NCI-H82 treated with DMSO at 0.1 percent for 48 hours (cell line): ENCODE results near the gene C2CD3.
"Not testable (repeated sequence)": the region's sequence is repeated elsewhere in the genome, so short reads cannot be mapped to it uniquely, and the experiment has no call there.

ENCODE experiments used
- DNase-seq: peaks from one replicate; lab custom pipeline; 2025; ENCODE audit not compliant: unreplicated experiment; lab: John Stamatoyannopoulos, UW

Gene C2CD3

GRCh38 chr11:74070723-74071492 lies 99.9 kb downstream of the C2CD3 start:
- no peak for DNase-seq

DNA sequence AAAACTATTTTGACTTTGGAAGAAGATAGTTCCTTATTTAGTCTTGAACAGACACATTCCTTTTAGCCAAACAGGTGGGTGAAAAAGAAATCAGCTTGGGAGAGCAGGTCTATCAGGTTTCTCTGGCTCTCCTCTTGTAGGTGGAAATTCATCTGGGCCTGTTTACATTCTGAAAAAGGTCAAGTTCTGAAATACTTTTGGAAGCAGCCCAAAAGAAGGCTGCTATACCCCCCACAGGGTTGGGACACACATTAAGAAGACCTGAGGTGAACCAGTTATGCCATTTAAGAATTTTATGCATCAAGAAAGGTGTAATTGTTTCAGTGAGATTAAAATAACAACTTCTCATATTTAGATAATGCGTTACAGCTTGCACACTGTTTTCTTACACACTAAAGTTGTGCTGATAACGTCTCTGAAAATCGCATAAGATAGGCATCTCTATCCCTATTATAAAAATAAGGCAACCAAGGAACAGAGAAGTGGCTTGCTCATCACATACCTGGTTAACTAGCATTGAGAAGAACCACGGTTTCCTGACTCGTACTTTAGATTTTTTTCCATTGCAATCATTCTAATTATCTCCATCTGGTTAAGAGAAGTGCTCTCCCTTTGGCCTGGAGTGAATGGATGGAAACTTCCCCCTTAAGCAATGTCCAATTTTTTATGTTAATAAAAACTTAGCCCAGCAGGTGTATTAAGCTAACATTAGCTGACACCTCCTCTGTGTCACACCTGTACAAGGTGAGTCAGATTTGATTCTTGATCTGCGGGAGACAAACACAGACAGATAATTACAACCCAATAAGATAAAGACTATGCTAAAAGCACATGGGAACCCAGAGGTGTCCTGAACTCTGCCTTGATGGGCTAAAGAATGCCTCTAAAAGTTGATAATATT lies 101.4 kb downstream of the C2CD3 start:
- DNase-seq: no peak

GRCh38 chr11:74066663-74067062 lies 104.1 kb downstream of the C2CD3 start:
- not testable (repeated sequence) for DNase-seq

DNA sequence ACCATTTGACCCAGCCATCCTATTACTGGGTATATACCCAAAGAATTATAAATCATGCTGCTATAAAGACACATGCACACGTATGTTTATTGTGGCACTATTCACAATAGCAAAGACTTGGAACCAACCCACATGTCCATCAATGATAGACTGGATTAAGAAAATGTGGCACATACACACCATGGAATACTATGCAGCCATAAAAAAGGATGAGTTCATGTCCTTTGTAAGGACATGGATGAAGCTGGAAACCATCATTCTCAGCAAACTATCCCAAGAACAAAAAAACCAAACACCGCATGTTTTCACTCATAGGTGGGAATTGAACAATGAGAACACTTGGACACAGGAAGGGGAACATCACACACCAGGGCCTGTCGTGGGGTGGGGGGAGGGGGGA lies 105.3 kb downstream of the C2CD3 start:
- DNase-seq: not testable (repeated sequence)

DNA sequence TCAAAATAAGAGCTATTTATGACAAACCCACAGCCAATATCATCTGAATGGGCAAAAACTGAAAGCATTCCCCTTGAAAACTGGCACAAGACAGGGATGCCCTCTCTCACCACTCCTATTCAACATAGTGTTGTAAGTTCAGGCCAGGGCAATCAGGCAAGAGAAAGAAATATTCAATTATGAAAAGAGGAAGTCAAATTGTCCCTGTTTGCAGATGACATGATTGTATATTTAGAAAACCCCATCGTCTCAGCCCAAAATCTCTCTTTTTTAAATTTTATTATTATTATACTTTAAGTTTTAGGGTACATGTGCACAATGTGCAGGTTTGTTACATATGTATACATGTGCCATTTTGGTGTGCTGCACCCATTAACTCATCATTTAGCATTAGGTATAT lies 107.2 kb downstream of the C2CD3 start:
- DNase-seq: not testable (repeated sequence)

DNA sequence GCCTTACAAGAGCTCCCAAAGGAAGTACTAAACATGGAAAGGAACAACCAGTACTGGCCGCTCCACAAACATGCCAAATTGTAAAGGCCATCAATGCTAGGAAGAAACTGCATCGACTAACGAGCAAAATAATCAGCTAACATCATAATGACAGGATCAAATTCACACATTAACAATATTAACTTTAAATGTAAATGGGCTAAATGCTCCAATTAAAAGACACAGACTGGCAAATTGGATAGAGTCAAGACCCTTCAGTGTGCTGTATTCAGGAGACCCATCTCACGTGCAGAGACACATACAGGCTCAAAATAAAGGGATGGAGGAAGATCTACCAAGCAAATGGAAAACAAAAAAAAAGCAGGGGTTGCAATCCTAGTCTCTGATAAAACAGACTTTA lies 109.2 kb downstream of the C2CD3 start:
- not testable (repeated sequence) for DNase-seq

- no peak for DNase-seq
These were observed 113.3 kb downstream of the C2CD3 start for GRCh38 chr11:74057249-74058151.

GRCh38 chr11:74055938-74056337 lies 114.9 kb downstream of the C2CD3 start:
- DNase-seq: no peak

GRCh38 chr11:74050465-74050864 lies 120.3 kb downstream of the C2CD3 start:
- no peak for DNase-seq

DNA sequence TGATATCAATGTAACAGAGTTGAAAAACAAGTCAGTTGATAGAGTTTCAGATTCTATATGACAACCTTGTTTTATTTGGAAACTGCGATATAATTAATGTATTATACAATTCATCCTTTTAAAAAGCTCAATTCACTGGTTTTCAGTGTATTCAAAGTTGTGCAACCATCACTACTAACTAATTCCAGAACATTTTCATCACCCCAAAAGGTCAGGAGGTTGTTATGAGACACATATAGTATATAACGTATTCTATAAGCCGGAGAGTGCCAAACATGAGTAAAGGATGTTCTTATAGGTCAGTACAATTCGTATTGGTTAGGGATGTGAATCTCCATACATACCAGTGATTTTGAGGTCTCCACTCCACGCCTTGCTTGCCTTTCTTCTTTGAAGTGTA lies 121.8 kb downstream of the C2CD3 start:
- no peak for DNase-seq

DNA sequence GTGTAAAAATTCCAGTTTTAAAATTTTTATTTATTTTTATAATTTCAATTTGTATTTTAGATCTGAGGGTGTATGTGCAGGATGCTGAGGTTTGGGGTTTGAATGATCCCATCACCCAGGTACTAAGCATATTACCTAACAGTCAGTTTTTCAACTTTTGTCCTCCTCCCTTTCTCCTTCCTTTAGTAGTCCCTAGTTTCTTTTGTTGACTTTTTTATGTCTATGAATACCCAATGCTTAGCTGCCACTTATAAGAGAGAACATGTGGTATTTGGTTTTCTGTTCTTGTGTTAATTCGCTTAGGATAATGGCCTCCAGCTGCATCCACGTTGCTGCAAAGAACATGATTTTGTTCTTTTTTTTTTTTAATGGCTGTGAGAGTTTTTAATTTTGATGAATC lies 126.3 kb downstream of the C2CD3 start:
- no peak for DNase-seq

DNA sequence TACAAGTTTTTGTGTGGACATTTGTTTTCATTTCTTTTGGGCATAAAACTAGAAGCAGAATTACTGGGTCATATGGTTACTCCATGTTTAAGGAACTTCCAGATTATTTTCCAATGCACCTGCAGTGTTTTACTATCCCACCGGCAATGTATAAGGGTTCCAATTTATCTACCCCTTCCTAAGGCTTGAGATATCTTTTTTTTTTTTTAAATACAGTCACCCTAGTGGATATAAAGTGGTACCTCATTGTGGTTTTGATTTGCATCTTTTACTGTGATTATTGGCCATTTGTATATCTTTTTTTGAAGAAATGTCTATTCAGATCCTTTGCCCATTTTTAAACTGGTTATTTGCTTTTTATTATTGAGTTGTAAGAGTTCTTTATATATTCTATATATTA lies 127.4 kb downstream of the C2CD3 start:
- no peak for DNase-seq

DNA sequence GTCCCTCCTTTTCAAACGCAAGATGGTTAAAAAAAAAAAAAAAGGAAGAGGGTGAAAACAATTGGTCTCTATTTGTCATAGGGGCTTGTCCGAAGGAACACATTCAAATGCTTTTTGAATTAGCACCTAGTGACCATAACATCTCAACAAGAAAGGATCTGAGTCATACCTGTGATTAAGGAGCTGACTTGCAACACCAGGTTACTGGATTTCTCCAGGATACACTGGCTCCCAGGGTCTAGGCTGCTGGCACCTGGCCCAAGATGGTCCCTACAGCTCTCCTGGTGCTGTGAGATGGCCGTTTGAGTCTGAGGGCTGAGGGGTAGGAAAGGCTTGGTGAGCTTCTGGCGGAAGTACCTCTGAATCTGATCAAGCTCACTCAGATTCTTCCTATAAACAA lies 133.5 kb downstream of the C2CD3 start:
- no peak for DNase-seq

- no peak for DNase-seq
These were observed 135.5 kb downstream of the C2CD3 start for GRCh38 chr11:74035264-74035663.

GRCh38 chr11:74033046-74033445 lies 137.8 kb downstream of the C2CD3 start:
- no peak for DNase-seq

GRCh38 chr11:74030723-74031676 lies 139.8 kb downstream of the C2CD3 start:
- DNase-seq: no peak

DNA sequence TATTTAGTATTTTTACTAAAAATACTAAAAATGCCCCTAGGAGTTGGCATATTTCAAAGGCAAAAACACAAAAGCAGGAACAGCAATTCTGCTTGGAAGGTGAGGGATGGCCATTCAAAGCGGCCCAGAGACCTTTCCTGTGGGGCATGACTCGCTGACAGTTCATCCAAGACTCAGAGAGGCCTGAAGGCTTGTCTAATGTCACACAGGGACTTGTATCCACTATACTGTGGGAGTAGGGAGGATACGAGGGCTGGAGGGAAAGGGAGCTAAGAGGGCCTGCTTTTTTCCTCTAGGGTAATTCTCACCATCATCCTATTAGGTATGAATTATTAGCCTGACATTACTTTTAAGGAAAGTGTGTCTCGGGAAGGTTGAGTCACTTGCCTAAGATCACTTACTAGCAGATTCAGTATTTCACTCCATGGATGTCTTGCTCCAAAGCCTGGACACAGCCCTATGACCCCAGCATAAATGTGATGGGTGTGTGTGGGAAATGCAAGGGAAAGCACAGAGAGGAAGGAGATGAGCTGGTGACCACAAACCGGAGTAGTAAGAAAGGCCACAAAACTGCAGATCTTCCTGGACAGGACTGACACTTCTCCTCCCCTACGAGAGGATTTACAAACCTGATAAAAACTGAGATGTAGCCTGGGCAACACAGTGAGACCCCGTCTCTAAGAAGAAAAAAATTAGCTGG lies 145.2 kb downstream of the C2CD3 start:
- no peak for DNase-seq

DNA sequence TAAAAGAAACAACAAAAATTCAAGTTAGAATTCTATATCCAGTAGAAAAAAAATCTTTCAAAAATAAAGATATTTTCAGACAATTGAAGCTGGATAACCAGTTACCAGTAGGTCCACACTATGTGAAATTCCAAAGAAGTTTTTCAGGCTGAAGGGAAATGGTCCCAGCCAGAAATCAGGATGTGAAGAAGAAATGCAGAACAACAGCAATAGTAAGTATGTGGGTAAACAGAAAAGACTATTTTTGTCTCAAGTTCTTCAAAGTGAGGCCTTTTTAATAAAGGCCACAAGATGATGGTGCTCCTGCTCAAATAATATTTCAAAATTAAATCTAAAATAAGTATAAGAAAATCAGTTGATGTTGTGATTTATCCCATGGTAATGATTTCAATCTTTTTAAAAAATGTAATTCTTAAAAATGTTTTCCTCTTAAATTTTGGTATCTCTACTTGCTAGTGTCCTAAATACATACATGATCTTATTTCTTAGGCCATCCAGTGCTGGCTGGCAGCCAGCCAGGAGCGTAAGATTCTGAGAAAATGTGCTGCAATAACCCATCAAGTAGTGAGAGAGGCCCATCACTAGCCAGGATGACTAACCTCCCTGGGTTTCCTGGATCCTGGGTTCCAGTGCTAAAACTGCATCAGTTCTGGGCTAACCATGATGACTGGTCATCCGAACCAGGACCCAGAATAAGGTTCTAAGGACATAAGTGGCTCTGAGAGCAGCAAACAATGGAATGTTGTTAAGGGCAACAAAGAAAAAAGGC lies 146.4 kb downstream of the C2CD3 start:
- DNase-seq: no peak

DNA sequence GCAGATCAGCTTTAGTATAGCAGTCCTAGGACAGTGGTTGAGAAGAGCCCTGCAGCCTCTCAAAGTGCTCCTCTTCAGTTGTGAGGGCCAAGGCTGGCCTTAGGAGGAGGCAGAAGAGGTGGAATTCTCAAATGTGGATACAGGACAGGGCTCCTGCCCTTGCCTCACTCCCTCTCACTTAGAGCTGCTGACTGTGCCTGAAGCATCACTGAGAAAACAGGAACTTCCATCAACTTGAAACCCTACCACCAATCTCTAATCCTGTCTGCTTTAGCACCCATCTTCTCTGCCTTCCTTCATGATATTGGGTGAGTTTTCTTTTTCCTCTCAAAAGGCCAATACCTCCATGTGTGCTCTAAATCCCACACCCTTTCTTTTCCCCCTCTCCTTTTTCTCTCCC lies 147.5 kb downstream of the C2CD3 start:
- no peak for DNase-seq
